HG03159 (cell line): Measurements from ENCODE around the gene EBF3.

ENCODE experiments used
- ATAC-seq: cut with Tn5 transposase; IDR thresholded peaks from one replicate; pipeline ENCODE4 v1.9.1; 2021; ENCODE audit warnings: mild to moderate bottlenecking, moderate library complexity; ENCODE audit not compliant: unreplicated experiment

EBF3 gene

GRCh38 chr10:129960481-129961156, 3.5 kb downstream of the EBF3 start:
- no peak for ATAC-seq

- no peak for ATAC-seq
Measured at GRCh38 chr10:129959544-129960480, 4.3 kb downstream of the EBF3 start.

- ATAC-seq = no peak
Measured at GRCh38 chr10:129958629-129959543, 5.2 kb downstream of the EBF3 start.

- ATAC-seq = no peak
Measured at GRCh38 chr10:129958148-129958628, 5.9 kb downstream of the EBF3 start.

GRCh38 chr10:129956876-129957673, 7.0 kb downstream of the EBF3 start:
- ATAC-seq = no peak

GRCh38 chr10:129956286-129956670, 7.8 kb downstream of the EBF3 start:
- ATAC-seq = no peak

- ATAC-seq = no peak
Measured at GRCh38 chr10:129955601-129956285, 8.3 kb downstream of the EBF3 start.

GRCh38 chr10:129954492-129955315, 9.4 kb downstream of the EBF3 start:
- no peak for ATAC-seq

GRCh38 chr10:129953119-129954051, 10.7 kb downstream of the EBF3 start:
- no peak for ATAC-seq

GRCh38 chr10:129952378-129953118, 11.5 kb downstream of the EBF3 start:
- no peak for ATAC-seq

GRCh38 chr10:129951970-129952265, 12.2 kb downstream of the EBF3 start:
- ATAC-seq = no peak

- no peak for ATAC-seq
Measured at GRCh38 chr10:129951101-129951969, 12.7 kb downstream of the EBF3 start.

GRCh38 chr10:129950676-129951075, 13.4 kb downstream of the EBF3 start:
- no peak for ATAC-seq

GRCh38 chr10:129949891-129950291, 14.2 kb downstream of the EBF3 start:
- no peak for ATAC-seq

GRCh38 chr10:129949411-129949810, 14.7 kb downstream of the EBF3 start:
- ATAC-seq = no peak

- no peak for ATAC-seq
Measured at GRCh38 chr10:129946859-129947258, 17.2 kb downstream of the EBF3 start.
